Uterus (tissue), 2 donors: ENCODE measurements around the gene DNAJC9.

Experiments used
- POLR2A ChIP-seq, 2 donors: fragments of 450-650 bp; IDR thresholded peaks; one replicate each; pipeline ENCODE4 v1.6.1; 2016; ENCODE audit warnings: antibody characterized with exemption in 2 of 2, mild to moderate bottlenecking in 1 of 2, moderate library complexity in 1 of 2
- TF ChIP-seq, protein P1 (sequence below), 4 experiments: fragments of 200-600 bp in 2 of 4; fragments of 450-650 bp in 2 of 4; sonication (generic) in 2 of 4; IDR thresholded peaks; one replicate each; pipeline ENCODE4 v1.5.1; 2016 to 2019; ENCODE audit warnings: antibody characterized with exemption in 4 of 4, mild to moderate bottlenecking in 2 of 4, moderate library complexity in 1 of 4

DNA sequence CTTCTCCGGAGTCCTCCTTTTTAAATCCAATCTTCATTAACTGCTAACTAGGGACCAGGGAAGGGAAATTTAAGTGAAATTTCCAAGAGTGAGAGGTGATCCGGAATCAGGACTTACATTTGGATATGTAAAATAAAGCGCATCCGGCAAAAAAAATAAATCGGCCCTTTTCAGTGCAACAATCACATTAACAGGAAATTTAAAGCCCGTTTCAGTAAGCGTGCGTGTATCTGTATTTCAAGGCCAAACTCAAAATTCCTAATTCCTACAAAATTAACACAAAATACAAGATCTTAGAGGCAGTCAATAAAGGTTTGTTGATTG, 771 bp downstream of the DNAJC9 start:
- TF ChIP-seq, protein P1, sequence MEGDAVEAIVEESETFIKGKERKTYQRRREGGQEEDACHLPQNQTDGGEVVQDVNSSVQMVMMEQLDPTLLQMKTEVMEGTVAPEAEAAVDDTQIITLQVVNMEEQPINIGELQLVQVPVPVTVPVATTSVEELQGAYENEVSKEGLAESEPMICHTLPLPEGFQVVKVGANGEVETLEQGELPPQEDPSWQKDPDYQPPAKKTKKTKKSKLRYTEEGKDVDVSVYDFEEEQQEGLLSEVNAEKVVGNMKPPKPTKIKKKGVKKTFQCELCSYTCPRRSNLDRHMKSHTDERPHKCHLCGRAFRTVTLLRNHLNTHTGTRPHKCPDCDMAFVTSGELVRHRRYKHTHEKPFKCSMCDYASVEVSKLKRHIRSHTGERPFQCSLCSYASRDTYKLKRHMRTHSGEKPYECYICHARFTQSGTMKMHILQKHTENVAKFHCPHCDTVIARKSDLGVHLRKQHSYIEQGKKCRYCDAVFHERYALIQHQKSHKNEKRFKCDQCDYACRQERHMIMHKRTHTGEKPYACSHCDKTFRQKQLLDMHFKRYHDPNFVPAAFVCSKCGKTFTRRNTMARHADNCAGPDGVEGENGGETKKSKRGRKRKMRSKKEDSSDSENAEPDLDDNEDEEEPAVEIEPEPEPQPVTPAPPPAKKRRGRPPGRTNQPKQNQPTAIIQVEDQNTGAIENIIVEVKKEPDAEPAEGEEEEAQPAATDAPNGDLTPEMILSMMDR (IDR thresholded peaks at IDR 0.05): no peak
- TF ChIP-seq POLR2A (IDR thresholded peaks at IDR 0.05): no peak
